Activated CD4-positive, alpha-beta T cell treated with anti-CD3 and anti-CD28 coated beads, Interleukin-2, Interleukin-6, amounts not matched to agents 100 ng/mL and 50 ng/mL, durations not matched to agents 16 hours and 8 hours (primary cell): ENCODE measurements around the gene CYBA.

ENCODE experiments used
- DNase-seq: peaks from one replicate; pipeline ENCODE4 v3.0.0-alpha.2; 2020

The CYBA gene

GRCh38 chr16:88627531-88628411 is 23.1 kb downstream of the CYBA start:
- DNase-seq: no peak

DNA sequence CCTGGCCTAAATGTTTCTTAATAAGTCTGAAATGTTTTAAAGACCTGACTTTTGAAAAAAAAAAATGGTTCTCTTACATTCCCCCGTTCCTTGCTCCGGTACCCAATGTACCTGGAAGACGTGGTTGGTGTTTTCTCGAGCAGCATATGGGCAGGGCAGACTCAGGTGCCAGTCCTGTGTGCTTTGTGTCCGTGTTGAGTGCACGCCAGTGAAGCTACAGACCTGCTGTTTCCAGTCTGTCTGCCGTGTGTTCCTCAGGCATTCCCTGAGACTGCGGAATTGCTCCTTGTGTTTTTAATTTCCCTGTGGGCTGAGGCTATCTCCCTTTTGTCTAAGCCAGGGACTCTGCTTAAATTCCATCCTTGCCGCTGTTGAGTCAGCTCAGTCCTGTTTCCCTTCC is 24.2 kb downstream of the CYBA start:
- no peak for DNase-seq

DNA sequence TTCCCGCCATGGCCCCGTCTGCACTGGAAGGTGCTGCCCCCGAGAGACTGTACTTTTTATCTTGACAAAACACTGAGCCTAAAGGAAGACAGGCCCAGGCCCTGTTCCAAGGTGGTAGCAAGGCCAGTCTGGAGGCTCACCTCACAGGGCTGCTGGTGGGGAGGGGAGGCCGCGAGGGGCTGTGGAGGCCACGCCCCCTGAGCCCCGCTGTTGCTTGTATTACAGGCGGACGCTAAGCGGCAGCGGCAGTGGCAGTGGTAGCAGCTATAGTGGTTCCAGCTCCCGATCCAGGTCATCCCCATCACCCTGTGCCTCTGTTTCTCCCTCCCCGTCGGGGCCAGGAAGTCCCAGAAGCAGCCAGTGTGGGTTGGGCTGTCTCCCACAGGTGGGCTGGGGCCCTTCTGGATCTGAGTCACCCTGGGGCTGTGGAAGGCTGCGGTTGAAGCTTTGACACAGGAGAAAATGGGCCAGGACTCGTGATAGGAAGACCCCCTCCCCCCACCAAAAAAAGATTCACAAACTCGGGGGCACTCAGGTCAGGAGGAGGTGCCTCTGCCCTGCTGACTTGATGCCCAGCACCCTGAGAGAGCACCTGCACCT is 25.8 kb downstream of the CYBA start:
- peak; percentile 26 for DNase-seq

GRCh38 chr16:88624481-88624880 is 26.4 kb downstream of the CYBA start:
- DNase-seq: no peak

- no peak for DNase-seq
Measured at GRCh38 chr16:88623858-88624257, 27.0 kb downstream of the CYBA start.

GRCh38 chr16:88622866-88623265 is 28.0 kb downstream of the CYBA start:
- DNase-seq: no peak

DNA sequence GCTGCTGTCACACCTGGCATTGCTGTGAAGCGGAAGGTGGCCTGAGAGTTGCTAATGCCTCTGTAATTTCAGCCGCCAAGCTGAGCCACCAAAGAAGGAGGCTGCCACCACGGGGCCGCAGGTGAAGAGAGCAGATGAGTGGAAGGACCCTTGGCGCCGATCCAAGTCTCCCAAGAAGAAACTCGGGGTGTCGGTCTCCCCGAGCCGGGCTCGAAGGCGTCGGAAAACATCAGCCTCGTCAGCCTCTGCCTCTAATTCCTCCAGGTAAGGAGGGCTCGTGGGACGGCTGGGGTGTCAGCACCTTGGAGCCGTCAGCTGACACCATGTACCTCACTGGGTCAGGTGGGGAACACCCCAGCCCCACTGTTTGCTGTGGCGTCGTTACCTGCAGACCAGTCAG is 28.7 kb downstream of the CYBA start:
- no peak for DNase-seq

DNA sequence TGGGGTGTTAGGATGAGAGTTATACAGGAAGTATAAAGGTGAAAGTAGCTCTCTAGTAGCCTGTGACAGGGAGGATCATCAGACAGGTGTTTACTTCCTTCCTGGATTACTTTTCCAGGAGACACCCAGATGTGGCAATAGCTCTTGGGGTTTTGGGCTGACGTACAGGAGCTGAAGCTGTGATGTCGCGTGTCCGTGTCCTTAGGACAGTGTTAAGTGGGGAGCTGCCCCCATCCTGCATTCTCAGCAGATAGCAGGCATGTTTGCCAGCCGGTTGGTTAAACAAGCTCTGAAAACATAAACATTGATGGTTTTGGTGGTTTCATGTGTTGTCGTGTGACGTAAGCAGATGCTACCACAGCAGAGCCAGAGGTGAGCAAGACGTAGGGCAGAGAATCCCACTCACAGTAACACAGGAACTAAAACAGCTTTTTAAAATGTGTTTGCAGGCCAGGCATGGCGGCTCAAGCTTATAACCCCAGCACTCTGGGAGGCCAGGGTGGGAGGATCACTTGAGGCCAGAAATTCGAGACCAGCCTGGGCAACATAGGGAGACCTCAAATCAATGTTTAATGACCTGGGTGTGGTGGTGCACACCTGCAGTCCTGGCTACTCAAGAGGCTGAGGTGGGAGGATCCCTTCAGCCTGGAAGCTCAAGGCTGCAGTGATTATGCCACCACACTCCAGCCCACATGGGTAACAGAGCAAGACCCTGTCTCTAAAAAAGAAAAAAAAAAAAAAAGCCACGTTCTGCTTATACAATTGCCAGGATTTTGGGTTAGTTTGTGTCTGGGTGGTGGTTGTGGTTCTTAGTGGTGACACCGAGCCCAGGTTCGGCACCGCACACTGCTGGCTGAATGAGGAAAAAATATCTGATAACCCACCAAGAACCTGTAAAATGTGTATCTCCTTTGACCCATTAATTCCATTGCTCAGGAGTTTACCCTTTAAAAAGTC is 30.7 kb downstream of the CYBA start:
- peak; percentile 73 for DNase-seq

DNA sequence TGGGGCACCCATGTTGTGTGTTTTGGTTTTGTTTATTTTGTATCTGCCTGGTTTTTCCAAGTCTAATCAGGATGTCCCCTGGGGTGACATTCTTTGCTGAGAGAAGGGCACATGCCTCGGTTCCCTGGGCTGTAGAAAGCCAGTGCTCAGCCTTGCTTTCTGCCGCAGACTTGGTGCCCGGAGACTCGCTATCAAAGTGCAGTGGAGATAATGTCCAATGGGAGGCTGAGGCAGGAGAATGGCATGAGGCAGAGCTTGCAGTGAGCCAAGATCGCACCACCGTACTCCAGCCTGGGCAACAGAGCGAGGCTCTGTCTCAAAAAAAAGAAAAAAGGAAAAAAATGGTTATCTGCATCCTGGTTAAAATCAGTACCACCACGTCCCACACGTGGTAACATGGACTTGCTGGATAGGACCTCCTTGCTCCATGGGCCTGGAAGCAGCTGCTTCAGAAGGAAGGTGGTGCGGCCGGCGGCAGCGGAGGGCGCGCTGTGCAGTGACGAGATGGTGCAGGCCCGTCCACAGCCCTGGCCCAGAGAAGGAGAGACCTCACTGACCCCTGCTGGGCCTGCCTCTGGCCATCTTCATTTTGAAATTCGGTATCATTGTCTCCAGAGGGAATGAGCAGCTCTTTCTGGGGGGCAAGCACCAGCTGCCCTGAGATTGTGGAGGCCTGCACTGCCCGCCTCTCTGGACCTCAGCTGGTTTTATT is 31.7 kb downstream of the CYBA start:
- no peak for DNase-seq

GRCh38 chr16:88618182-88618955 is 32.5 kb downstream of the CYBA start:
- DNase-seq: no peak

DNA sequence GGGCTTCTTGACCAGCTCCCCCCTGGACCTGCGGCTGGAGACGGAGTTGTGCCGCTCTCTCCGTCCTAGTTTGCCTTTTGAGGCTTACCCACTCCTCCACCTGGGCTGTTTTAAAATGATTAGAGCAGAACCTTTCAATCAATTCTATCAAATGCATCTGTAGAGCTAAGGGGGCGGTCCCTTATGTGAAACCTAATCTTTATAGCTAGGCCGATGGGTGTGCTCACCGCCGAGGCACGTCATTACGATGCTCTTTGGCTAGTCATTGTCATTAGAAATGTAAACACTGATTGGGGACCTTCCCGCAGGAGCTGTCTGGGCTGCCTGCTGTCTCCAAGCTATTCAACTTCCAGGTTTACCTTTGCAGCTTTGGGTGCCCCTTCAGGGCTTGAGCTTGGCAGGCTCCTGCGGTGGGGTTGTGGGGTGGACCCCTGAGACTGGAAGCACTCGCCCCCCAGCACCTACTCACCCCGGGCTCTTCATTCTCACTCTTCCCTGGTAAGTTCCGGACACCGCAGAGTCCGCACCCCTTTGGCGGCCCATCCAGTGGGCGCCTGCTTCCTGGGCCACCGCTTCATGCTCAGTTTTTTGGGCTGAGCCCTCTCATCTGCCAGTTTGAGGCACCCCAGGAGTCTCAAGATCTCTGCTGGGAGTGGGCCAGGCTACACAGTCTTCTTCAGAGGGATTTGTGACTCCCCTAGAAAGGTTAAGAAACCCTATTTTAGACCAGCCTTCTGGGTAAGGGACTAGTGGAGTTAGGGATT is 33.4 kb downstream of the CYBA start:
- no peak for DNase-seq

GRCh38 chr16:88616736-88617135 is 34.1 kb downstream of the CYBA start:
- no peak for DNase-seq

GRCh38 chr16:88616320-88616719 is 34.5 kb downstream of the CYBA start:
- no peak for DNase-seq

DNA sequence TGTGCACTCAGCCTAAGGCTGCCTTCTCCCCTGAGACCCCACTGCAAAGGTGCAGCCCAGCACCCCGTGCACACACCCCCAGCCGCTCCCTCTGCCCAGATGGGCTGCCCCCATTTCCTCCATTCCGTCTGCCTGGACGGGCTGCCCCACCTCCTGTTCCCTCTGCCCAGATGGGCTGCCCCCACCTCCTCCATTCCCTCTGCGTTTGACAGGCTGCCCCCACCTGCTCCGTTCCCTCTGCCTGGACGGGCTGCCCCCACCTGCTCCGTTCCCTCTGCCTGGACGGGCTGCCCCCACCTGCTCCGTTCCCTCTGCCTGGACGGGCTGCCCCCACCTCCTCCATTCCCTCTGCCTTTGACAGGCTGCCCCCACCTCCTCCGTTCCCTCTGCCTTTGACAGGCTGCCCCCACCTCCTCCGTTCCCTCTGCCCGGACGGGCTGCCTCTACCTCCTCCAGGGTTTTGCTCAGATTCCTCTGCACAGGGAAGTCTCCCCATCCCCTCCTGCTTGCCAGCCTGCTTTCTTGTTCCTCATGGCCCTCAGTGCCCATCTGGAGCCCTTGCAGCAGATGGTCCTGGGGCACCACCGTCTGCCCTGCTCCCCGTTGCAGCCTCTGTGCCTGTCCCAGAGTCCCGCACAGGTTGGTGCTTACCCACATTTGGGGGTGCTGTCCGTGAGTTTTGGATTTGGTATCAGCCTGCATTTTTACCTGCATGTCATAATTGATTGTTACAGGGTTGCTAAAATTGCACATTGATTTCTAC is 35.9 kb downstream of the CYBA start:
- no peak for DNase-seq

DNA sequence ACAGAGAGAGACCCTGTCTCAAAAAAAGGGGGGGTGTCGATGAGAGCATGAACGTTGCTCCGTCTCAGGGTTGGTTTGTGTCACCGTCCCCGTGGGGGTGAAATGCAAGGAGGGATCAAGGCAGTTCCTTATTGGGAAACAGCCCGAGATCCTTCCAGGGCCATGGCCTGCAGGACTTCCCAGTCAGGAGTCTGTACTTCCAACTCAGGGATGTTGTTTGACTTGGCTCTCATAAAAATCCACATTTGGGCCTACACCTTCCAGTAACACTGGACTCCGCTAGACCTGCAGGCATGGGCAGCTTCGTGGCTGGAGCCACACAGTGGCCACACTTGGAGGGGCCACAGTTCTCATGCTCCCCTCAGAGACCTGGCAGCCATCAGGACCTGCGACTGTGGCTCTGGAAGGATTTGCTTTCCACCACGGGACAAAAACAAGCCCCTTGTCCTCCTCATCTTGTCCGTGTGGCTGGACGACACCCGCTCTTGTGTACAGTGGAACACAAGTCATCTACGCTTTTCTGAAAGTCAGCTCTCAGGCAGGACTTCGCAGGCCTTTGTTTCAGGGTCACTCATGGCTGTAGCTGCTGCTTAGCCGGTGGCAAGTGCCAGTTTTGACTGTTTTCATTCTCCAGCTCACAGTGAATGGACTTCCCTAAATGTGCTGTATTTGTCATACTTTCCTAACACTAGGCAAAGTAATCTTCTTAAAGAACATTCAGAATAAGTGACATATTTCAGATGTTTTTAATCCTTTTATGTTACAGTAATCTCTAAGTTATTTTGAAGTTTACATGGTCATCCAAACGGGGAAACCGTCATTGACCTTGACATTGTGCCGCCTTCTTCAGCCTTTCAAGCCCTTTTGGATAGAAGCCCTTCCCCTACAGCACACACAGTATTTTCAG is 36.7 kb downstream of the CYBA start:
- DNase-seq: no peak

DNA sequence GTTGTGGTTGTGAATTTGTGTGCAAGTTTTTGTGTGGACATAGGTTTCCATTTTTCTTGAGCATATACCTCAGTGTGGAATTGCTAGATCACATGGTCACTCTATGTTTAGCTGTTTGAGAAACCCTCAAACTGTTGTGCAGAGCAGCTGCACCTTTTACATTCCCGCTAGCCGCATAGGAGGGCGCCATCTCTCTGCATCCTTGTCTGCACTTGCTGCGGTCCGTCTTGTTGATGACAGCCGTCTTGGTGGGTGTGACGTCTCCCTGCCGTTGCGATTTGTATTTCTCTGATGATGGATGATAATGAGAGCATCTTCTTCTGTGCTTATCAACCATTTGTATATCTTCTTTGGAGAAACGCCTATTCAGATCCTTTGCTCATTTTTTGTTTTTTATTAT is 37.6 kb downstream of the CYBA start:
- no peak for DNase-seq

DNA sequence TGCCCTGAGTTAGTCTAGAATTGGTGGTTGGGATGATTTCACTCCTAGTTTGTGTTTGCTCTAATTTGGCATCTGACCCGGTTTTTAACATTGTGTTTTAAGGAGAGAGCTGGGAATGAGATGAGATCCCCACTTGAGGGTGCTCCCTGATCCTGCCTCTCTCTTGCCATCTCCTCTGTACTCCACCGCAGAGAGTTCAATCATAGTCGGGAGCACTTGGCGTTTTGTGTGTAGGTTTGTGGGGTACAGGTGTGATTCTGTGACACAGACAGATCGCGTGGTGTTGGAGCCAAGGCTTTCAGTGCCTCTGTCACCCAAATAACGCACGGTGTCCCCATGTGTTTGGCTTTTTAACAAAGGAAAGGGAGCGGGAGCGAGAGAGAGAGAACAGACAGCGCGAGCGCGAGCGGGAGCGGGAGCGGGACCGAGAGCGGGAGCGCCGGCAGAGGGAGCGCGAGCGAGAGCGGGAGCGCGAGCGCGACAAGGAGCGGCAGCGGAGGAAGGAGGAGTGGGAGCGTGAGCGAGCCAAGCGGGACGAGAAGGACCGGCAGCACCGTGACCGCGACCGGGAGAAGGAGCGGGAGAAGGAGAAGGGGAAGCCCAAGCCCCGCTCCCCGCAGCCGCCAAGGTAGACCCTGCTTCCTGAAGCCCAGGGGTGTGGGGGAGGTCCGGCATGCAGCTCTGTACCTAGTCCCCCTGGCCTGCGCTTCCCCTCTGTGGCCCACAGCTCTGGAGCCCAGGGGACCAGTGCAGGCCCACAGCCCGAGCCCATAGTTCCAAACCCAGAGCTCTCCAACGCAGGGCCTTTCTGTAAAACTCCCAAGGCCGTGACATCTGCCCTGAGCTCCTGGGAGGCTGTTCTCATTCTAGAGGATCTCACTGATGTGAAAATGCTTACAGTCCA is 39.7 kb downstream of the CYBA start:
- DNase-seq: no peak

- no peak for DNase-seq
Measured at GRCh38 chr16:88610080-88610479, 40.8 kb downstream of the CYBA start.
